Measurements from ENCODE around the gene HPCAL4. TPM values are rescaled to one million over a fixed set of nuclear protein-coding genes. Genes with fewer than 3 reads are reported as not detected.
A peak's percentile ranks its signal among the peaks of the same experiment; 100 is the strongest.

Gene HPCAL4
- total RNA-seq, 1 donor from 2014 or later: 0.49 TPM

- intact Hi-C loops (cut with DNase I): no loop called here
- no peaks in the 10 kb centered on the region for H3K36me3 ChIP-seq
- no peaks in the 10 kb centered on the region for H3K9me3 ChIP-seq
- TF ChIP-seq POLR2A (IDR thresholded peaks at IDR 0.05): no peak
- TF ChIP-seq, protein P1, sequence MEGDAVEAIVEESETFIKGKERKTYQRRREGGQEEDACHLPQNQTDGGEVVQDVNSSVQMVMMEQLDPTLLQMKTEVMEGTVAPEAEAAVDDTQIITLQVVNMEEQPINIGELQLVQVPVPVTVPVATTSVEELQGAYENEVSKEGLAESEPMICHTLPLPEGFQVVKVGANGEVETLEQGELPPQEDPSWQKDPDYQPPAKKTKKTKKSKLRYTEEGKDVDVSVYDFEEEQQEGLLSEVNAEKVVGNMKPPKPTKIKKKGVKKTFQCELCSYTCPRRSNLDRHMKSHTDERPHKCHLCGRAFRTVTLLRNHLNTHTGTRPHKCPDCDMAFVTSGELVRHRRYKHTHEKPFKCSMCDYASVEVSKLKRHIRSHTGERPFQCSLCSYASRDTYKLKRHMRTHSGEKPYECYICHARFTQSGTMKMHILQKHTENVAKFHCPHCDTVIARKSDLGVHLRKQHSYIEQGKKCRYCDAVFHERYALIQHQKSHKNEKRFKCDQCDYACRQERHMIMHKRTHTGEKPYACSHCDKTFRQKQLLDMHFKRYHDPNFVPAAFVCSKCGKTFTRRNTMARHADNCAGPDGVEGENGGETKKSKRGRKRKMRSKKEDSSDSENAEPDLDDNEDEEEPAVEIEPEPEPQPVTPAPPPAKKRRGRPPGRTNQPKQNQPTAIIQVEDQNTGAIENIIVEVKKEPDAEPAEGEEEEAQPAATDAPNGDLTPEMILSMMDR (IDR thresholded peaks at IDR 0.05): no peak
- no peak for TF ChIP-seq POLR2AphosphoS5 (IDR thresholded peaks at IDR 0.05; ENCODE audit: insufficient read depth in 1 of 2, low read depth in 1 of 2)
- no peaks in the 10 kb centered on the region for H3K27me3 ChIP-seq
- no peak overlapping the region for H3K4me3 ChIP-seq
- H3K27ac ChIP-seq: no peak overlapping the region
- no peak for DNase-seq (ENCODE audit: extremely low spot score in 2 of 2)
- no peaks in the 10 kb centered on the region for H3K4me1 ChIP-seq
Observed at GRCh38 chr1:39727221-39727931, 36.1 kb upstream of the HPCAL4 start.

DNA sequence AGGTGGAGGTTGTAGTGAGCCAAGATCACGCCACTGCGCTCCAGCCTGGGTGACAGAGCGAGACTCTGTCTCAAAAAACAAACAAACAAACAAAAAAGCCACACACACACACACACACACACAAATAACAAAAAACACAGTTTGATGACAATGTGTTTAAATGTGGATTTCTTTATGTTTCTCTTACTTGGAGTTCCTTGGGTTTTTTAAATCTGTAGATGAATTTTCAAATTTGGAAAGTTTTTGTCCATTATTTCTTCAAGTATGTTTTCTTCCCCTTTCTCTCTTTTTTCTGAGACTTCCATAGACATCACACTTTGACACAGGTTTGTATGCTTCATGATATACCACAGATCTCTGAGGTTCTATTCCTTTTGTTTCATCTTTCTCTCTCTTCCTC lies 35.4 kb upstream of the HPCAL4 start:
- Histone ChIP-seq H3K36me3 (no peaks in the 10 kb centered on the region), H3K4me3 (no peak overlapping the region), H3K4me1 (no peaks in the 10 kb centered on the region), H3K27ac (no peak overlapping the region), H3K27me3 (no peaks in the 10 kb centered on the region), H3K9me3 (no peaks in the 10 kb centered on the region)
- TF ChIP-seq, protein P1 (IDR thresholded peaks at IDR 0.05): no peak
- TF ChIP-seq POLR2A (IDR thresholded peaks at IDR 0.05): no peak
- no peak for TF ChIP-seq POLR2AphosphoS5 (IDR thresholded peaks at IDR 0.05; ENCODE audit: insufficient read depth in 1 of 2, low read depth in 1 of 2)
- DNase-seq (ENCODE audit: extremely low spot score in 2 of 2): no peak
- intact Hi-C loops (cut with DNase I): no loop called here

DNA sequence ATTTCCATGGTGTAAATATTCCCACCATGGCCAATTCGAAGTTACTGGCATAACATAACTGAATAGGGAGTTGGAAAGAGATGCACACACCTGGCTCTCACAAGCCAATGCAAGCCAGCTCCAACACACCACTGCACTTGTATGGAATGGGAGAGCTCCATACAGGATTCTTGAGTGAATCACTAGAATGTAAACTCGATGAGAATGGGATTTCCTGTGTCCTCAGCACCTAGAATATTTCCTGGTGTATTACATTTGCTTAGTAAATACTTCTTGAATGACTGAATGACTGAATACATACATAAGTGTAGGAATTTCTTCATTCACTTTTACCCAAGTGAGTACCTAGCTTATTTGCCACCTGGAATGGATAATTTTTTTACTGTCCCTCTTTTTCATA lies 31.3 kb upstream of the HPCAL4 start:
- Histone ChIP-seq H3K9me3 (no peaks in the 10 kb centered on the region), H3K4me1 (no peaks in the 10 kb centered on the region), H3K36me3 (no peaks in the 10 kb centered on the region), H3K27me3 (no peaks in the 10 kb centered on the region), H3K4me3 (no peak overlapping the region), H3K27ac (no peak overlapping the region)
- DNase-seq (ENCODE audit: extremely low spot score in 2 of 2): peak in 1 of 2 donors; percentile 37
- TF ChIP-seq, protein P1 (IDR thresholded peaks at IDR 0.05): no peak
- TF ChIP-seq POLR2AphosphoS5 (IDR thresholded peaks at IDR 0.05; ENCODE audit: insufficient read depth in 1 of 2, low read depth in 1 of 2) (no peak), POLR2A (IDR thresholded peaks at IDR 0.05) (no peak)
- intact Hi-C loops (cut with DNase I): no loop called here

DNA sequence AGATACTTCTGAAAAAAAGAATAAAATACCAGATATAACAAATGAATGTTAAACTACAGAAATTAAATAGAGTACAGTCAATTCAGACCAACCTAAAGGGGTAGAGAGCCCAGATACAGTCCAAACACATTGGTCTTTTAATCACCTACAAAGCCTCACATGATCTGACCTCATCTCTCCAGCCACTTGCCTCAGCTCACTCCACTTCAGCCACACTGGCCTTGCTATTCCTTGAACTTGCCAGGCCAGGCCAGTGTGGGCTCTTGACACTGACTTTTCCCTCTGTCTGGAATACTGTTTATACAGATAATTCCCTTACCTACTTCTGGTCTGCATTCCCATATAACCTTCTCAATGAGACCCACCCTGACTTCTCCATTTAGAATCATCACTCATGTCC lies 30.4 kb upstream of the HPCAL4 start:
- no peak for DNase-seq (ENCODE audit: extremely low spot score in 2 of 2)
- TF ChIP-seq POLR2AphosphoS5 (IDR thresholded peaks at IDR 0.05; ENCODE audit: insufficient read depth in 1 of 2, low read depth in 1 of 2) (no peak), POLR2A (IDR thresholded peaks at IDR 0.05) (no peak)
- TF ChIP-seq, protein P1 (IDR thresholded peaks at IDR 0.05): no peak
- no peaks in the 10 kb centered on the region for H3K4me1 ChIP-seq
- H3K27me3 ChIP-seq: no peaks in the 10 kb centered on the region
- H3K9me3 ChIP-seq: no peaks in the 10 kb centered on the region
- no peak overlapping the region for H3K27ac ChIP-seq
- intact Hi-C loops (cut with DNase I): no loop called here
- no peak overlapping the region for H3K4me3 ChIP-seq
- no peaks in the 10 kb centered on the region for H3K36me3 ChIP-seq

All from vagina (tissue), 2 donors.